ENCODE data around the gene POLG.
"Not testable (repeated sequence)": the region's sequence is repeated elsewhere in the genome, so short reads cannot be mapped to it uniquely, and the experiment has no call there.

Gene POLG

DNA sequence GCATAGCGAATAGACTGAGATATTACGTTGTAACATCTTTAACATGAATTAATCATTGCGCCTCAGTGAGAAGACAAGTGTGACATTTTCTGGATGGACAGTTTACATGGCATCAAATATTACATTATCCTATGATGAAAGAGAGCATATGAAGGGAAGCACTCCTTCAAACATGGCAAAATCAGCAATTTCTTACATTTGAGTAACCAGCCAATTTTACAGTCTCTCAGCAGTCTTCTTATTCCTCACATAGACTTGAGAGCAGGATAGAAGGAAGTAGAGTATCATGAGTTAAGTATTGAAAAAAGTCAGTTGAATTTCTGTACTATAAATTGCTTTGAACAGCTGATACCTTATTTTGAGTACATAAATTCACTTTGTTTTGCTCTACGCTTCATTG is 52.0 kb downstream of the POLG start:
- no peak for DNase-seq (ENCODE audit: low read depth in 3 of 3)

DNA sequence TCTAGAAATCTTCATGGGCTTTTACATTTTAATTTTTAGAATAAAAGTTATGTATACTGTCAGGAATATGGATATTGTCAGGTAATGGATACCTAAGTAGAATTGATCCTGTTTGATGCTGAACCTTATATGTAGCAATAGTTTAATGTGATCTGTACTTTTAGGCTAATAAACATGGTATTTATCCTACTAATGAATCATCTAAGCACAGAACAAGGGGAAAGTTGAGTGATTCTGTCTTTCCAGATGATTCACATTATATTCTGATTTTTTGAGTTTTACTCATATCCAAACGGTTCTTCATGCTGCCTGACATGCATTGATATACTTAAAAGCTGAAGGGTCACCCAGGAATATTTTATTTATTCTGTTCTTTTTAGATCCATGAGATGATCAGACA is 56.3 kb downstream of the POLG start:
- no peak for DNase-seq (ENCODE audit: low read depth in 3 of 3)

- not testable (repeated sequence) for DNase-seq (ENCODE audit: low read depth in 3 of 3)
Measured at GRCh38 chr15:89277281-89277680, 57.3 kb downstream of the POLG start.

Measured in stimulated activated CD4-positive, alpha-beta T cell treated with anti-CD3 and anti-CD28 coated beads, TNF-alpha, amount 100 ng/mL, for 48 hours (primary cell).